GM06990 (cell line): ENCODE results near the gene TMEM269.
A peak's percentile ranks its signal among the peaks of the same experiment; 100 is the strongest.

Experiments used
- DNase-seq: peaks from one replicate; pipeline ENCODE4 v3.0.0-alpha.2; 2011; ENCODE audit not compliant: insufficient read length; ENCODE audit errors: extremely low read depth
- H3K27me3 ChIP-seq: replicated peaks from 2 replicates; pipeline ENCODE4 v1.6.0; 2011; ENCODE audit warnings: low read length; ENCODE audit not compliant: control insufficient read depth, insufficient read depth
- H3K36me3 ChIP-seq: 2 replicates; pipeline ENCODE4 v1.5.1; 2011; ENCODE audit warnings: low read length; ENCODE audit not compliant: control insufficient read depth, insufficient read depth
- H3K4me3 ChIP-seq: replicated peaks from 2 replicates; pipeline ENCODE4 v1.5.1; 2011; ENCODE audit warnings: low read depth, mild to moderate bottlenecking, control low read depth, low read length
- CTCF ChIP-seq: IDR thresholded peaks from 2 replicates; pipeline ENCODE4 v1.5.1; 2011; ENCODE audit warnings: low read length, control low read depth, mild to moderate bottlenecking, inconsistent platforms; ENCODE audit not compliant: insufficient read depth, poor library complexity, severe bottlenecking

The TMEM269 gene

GRCh38 chr1:42847721-42848460 lies 63.1 kb downstream of the TMEM269 start:
- Histone ChIP-seq H3K27me3 (no peaks in the 10 kb centered on the region), H3K4me3 (peak overlapping the region; percentile 92)

GRCh38 chr1:42848823-42849537 lies 64.2 kb downstream of the TMEM269 start:
- Histone ChIP-seq H3K36me3 (peaks cover 9% of the 10 kb centered on the region), H3K27me3 (no peaks in the 10 kb centered on the region), H3K4me3 (no peak overlapping the region)
- no peak for TF ChIP-seq CTCF
- no peak for DNase-seq

More at GRCh38 chr1:42847721-42848460, 63.1 kb downstream of the TMEM269 start:
- TF ChIP-seq CTCF, result no peak
- peaks cover 9% of the 10 kb centered on the region for H3K36me3 ChIP-seq
- no peak for DNase-seq

GRCh38 chr1:42849944-42850343 lies 65.2 kb downstream of the TMEM269 start:
- H3K36me3 ChIP-seq, result peaks cover 9% of the 10 kb centered on the region
- no peak overlapping the region for H3K4me3 ChIP-seq
- DNase-seq, result no peak
- no peaks in the 10 kb centered on the region for H3K27me3 ChIP-seq
- TF ChIP-seq CTCF, result no peak
